GM12878 (cell line): ENCODE results near the gene PLGRKT. TPM values are rescaled to one million over a fixed set of nuclear protein-coding genes. Genes with fewer than 3 reads are reported as not detected.

Experiments
- ATAC-seq: fragments of 200-7000 bp; cut with Tn5 transposase; 3 replicates; pipeline ENCODE4 v1.9.1; 2020; ENCODE audit warnings: mild to moderate bottlenecking, moderate library complexity
- BruUV-seq: library from RNA; stranded (reverse); fragments of 400-500 nt; replicated peaks from 2 replicates; lab custom pipeline; 2021; lab: Mats Ljungman, UMichigan
- CTCF ChIA-PET: fragments of 300-600 bp; sonication (Branson Sonifier 250); formaldehyde crosslinking; extraction: SDS; loops from one replicate; lab custom pipeline; 2021; ENCODE audit warnings: inconsistent platforms; lab: Yijun Ruan, JAX
- POLR2A ChIA-PET: fragments of 350-600 bp; formaldehyde crosslinking; extraction: SDS; loops from one replicate; lab custom pipeline; 2021; ENCODE audit warnings: inconsistent platforms; lab: Charles Lee
- RAD21 ChIA-PET: fragments of 300-600 bp; sonication (Branson Sonifier 250); formaldehyde crosslinking; loops from one replicate; lab custom pipeline; 2023; ENCODE audit warnings: antibody characterized with exemption; ENCODE audit not compliant: unreplicated experiment; lab: Charles Lee
- SMC1A ChIA-PET: fragments of 300-600 bp; sonication (Branson Sonifier 250); formaldehyde crosslinking; loops from one replicate; lab custom pipeline; 2023; ENCODE audit not compliant: unreplicated experiment, uncharacterized antibody; lab: Charles Lee
- DNase-seq: peaks from one replicate; pipeline ENCODE4 v3.0.0-alpha.2; 2011; ENCODE audit warnings: low read depth, low spot score
- FAIRE-seq: peaks from 3 replicates; lab custom pipeline; 2011; peaks lifted over from hg19 to GRCh38; lab: Jason Lieb, UNC
- H2AFZ ChIP-seq: 2 replicates; pipeline ENCODE4 v1.6.0; 2011; ENCODE audit warnings: low read depth, low read length, control low read depth; ENCODE audit not compliant: control insufficient read depth
- H3K27ac ChIP-seq: 2 replicates; pipeline ENCODE4 v1.5.1; 2011; ENCODE audit warnings: control low read depth; ENCODE audit not compliant: control insufficient read depth, insufficient read depth
- H3K27me3 ChIP-seq, 2 experiments: replicated peaks in 1 of 2; 2 replicates each; pipeline versions ENCODE4 v1.6.0 to v1.6.1; 2011; ENCODE audit warnings: low read length in 1 of 2; ENCODE audit not compliant: control insufficient read depth in 2 of 2, insufficient read depth in 2 of 2
- H3K36me3 ChIP-seq, 2 experiments: 2 replicates each; pipeline ENCODE4 v1.5.1; 2011; ENCODE audit warnings: low read length in 1 of 2; ENCODE audit not compliant: control insufficient read depth in 2 of 2, insufficient read depth in 2 of 2
- H3K4me1 ChIP-seq: 2 replicates; pipeline ENCODE4 v1.6.1; 2011; ENCODE audit warnings: mild to moderate bottlenecking, low read length, moderate library complexity, mixed read lengths; ENCODE audit not compliant: control insufficient read depth, insufficient read depth
- H3K4me2 ChIP-seq: 2 replicates; pipeline ENCODE4 v1.6.0; 2011; ENCODE audit warnings: control low read depth; ENCODE audit not compliant: control insufficient read depth, insufficient read depth
- H3K4me3 ChIP-seq: fragments of 200-600 bp; sonication (generic); 2 replicates; pipeline ENCODE4 v1.5.1; 2016
- H3K79me2 ChIP-seq: 2 replicates; pipeline ENCODE4 v1.6.0; 2011; ENCODE audit warnings: low read length; ENCODE audit not compliant: control insufficient read depth, insufficient read depth
- H3K9ac ChIP-seq: 2 replicates; pipeline ENCODE4 v1.8.0; 2011; ENCODE audit warnings: low read length, control low read depth, mixed read lengths; ENCODE audit not compliant: control insufficient read depth, insufficient read depth
- H3K9me3 ChIP-seq: replicated peaks from 3 replicates; pipeline ENCODE4 v1.5.1; 2011; ENCODE audit warnings: mild to moderate bottlenecking, low read length; ENCODE audit not compliant: control insufficient read depth, insufficient read depth
- H4K20me1 ChIP-seq: 2 replicates; pipeline ENCODE4 v1.6.0; 2011; ENCODE audit not compliant: control insufficient read depth, insufficient read depth
- FOS ChIP-seq: IDR thresholded peaks from 3 replicates; pipeline ENCODE4 v1.6.1; 2011; ENCODE audit warnings: borderline replicate concordance; ENCODE audit not compliant: insufficient read length; ENCODE audit errors: extremely low read depth
- IKZF1 ChIP-seq: fragments of 450-650 bp; conservative IDR thresholded peaks from 2 replicates; pipeline ENCODE4 v1.6.1; 2017; ENCODE audit warnings: antibody characterized with exemption, mild to moderate bottlenecking
- RCOR1 ChIP-seq: conservative IDR thresholded peaks from 2 replicates; pipeline ENCODE4 v1.6.1; 2012; ENCODE audit warnings: low read depth, low read length, improper control_type of control experiment
- SPI1 ChIP-seq: IDR thresholded peaks from 2 replicates; pipeline ENCODE4 v1.6.1; 2011; ENCODE audit warnings: low read depth, mild to moderate bottlenecking, low read length, moderate library complexity, borderline replicate concordance; ENCODE audit not compliant: insufficient read depth
- ZBTB40 ChIP-seq: fragments of 450-650 bp; IDR thresholded peaks from 2 replicates; pipeline ENCODE4 v1.6.1; 2016; ENCODE audit warnings: mild to moderate bottlenecking, moderate library complexity, borderline replicate concordance
- WGBS: methylation state at CpG from one replicate; pipeline ENCODE4 v1.1.6; 2016; ENCODE audit warnings: low lambda C conversion rate; ENCODE audit not compliant: insufficient replicate concordance, insufficient coverage; ENCODE audit errors: missing lambda C conversion rate; 5-methylcytosine and 5-hydroxymethylcytosine counted together
- in situ Hi-C: fragments of 300-500 bp; cut with MboI; formaldehyde crosslinking; loops from 9 replicates; pipeline ENCODE4 v1.14.3; 2018; ENCODE audit warnings: mixed read lengths
- intact Hi-C: fragments of 100-400 bp; cut with micrococcal nuclease; formaldehyde crosslinking; loops from one replicate; pipeline ENCODE4 v1.14.2; 2022; ENCODE audit not compliant: unreplicated experiment
- polyA plus RNA-seq, 11 experiments: library from polyadenylated mRNA; depleted of rRNA in 4 of 11; unstranded in 6 of 11; stranded (reverse) in 5 of 11; fragments of >200 nt; fragmentation: Nextera tagmentation in 4 of 11; fragmentation: Illumina TruSeq in 1 of 11; extraction: Ambion mirVana in 4 of 11; extraction: Trizol in 1 of 11; gene quantifications; 1 replicate in 1 of 11; 2 replicates in 10 of 11; pipeline versions ENCODE4 v1.2.1 to v1.2.3, GENCODE V29; 2011 to 2016; ENCODE audit warnings: inconsistent platforms in 2 of 11, missing spikeins in 2 of 11, low read depth in 1 of 11
- total RNA-seq, 4 experiments: library from RNA; depleted of rRNA in 3 of 4; stranded (reverse); fragments of >200 nt in 3 of 4; fragmentation: Illumina TruSeq in 1 of 4; extraction: Trizol in 1 of 4; gene quantifications; 2 replicates each; pipeline versions ENCODE4 v1.2.1 to v1.2.3, GENCODE V29; 2013 to 2021

Gene PLGRKT
- total and polyA plus RNA-seq, 10 of the 15 experiments (the other 5 are each of a cell fraction or from before 2014, with no cell fraction given): 25.2 to 72.3 (median 38.4) TPM

DNA sequence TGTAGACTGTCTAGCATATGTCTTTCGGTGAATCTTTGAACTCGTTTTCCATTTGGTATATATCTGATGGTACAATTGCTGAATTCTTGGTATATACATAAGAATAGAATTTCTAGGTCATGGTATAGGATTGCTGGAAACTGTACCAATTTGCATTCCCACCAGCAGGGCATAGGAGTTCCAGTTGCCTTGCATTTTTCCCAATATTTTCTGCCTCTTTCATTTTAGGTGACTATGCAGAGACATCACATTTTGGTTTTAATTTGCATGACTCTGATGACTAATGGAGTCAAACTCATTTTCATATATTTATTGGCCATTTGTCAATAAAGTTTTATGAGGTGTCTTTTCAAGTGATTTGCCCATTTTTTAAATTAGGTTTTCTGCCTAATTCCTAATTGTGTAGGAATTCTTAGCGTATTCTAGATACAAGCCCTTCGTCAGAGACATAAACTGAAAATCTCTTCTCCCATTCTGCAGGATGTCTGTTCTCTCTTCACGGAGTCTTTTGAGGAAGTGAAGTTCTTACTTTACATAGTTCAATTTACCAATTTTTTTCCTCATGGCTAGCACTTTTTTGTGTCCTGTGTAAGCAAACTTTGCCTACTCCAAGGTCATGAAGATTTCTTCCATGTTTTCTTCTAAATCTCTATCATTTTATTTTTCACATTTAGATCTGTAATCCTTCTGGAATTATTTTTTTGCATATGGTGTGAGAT lies 43.8 kb upstream of the PLGRKT start:
- no peak for FAIRE-seq
- Histone ChIP-seq H3K79me2 (no peaks in the 10 kb centered on the region), H3K36me3 (no peaks in the 10 kb centered on the region), H3K9ac (no peak overlapping the region), H3K4me3 (no peak overlapping the region), H2AFZ (no peak overlapping the region), H3K4me1 (peaks cover 27% of the 10 kb centered on the region), H3K27me3 (no peaks in the 10 kb centered on the region)
- intact Hi-C loops (loop anchor here (2.0 kb wide), 1 partner anchor 23 kb away; no protein-coding TSS in a partner anchor), in situ Hi-C loops (no loop called here)
- BruUV-seq: no TSS peak
- CTCF ChIA-PET: interaction anchor here (0.6 to 3.0 kb wide), 8 partner anchors 8 to 119 kb away, joined by 3 to 14 read pairs (median 5); no protein-coding TSS in a partner anchor
- no peak for DNase-seq
- 47% methylated on average over 5 of the region's 5 CpGs for WGBS
- TF ChIP-seq FOS (no peak), RCOR1 (no peak), SPI1 (peak; percentile 76; the same call in 1 of the 2 replicates), ZBTB40 (peak; percentile 92), IKZF1 (no peak)
- TF ChIP-seq, all 136 proteins: peak for 2
- POLR2A ChIA-PET: interaction anchor here (0.6 to 2.5 kb wide), 13 partner anchors 8 to 437 kb away, joined by 3 to 16 read pairs (median 7); partner anchors contain the start of gene PDCD1LG2
- peaks cover 5% of the 10 kb centered on the region; the same call in 2 of the 3 replicates for H3K9me3 ChIP-seq
- H3K27ac ChIP-seq: 0 out of 2 replicates have a peak overlapping the region, but pooled peaks have one; percentile 62
- RAD21 ChIA-PET: interaction anchor here (1.0 to 4.0 kb wide), 11 partner anchors 12 to 102 kb away, joined by 3 to 47 read pairs (median 9); partner anchors contain the start of genes CD274 and PDCD1LG2
- ATAC-seq: no peak
- SMC1A ChIA-PET: interaction anchor here (0.6 to 7.6 kb wide), 14 partner anchors 12 to 350 kb away, joined by 3 to 87 read pairs (median 12); partner anchors contain the start of genes CD274 and PDCD1LG2
- no peak overlapping the region for H3K4me2 ChIP-seq
- H4K20me1 ChIP-seq: no peaks in the 10 kb centered on the region
